ENCODE data around the gene FSHR.

DNA sequence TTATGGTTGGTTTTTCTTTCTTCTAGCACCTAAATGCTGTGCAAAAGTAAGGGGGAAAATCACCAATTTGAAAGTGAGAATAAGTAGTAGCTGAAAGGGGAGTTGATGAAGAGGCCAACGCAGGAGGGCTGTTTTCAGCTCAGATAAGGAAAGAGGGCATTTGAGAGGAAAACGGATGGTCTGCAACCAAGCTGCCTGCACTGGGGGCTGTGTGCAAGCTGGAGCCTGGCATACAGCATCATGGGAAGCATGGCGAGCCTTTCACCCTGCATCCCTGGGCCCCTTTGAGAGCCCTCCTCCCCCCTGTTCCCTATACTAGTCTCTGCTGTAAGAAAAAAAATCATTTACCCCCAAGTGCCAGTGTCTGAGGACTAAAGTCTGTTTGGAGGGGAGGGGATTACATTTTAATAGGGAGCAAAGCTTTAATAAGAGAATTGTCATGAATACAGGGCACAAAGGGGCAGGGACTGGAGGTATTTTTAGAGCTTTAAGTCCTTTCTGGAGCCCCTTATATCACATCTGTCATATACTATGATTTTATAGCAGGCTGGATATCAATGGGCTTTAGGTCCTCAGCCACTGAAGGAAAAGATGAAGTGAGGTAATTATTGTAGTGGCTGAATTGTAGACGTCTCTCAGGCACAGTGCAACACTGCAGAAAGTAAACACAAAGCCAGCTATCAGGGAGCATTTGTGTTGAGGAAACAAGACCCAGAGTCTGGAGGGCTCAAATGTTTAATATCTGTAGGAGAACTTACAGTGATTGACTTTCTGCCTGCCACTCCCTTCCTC, 120.7 kb downstream of the FSHR start:
- TF ChIP-seq SP1 (IDR thresholded peaks at IDR 0.05) (no peak), CTCF (IDR thresholded peaks at IDR 0.05; ENCODE audit: low read depth, low read length, missing input control) (no peak), RAD21 (IDR thresholded peaks at IDR 0.05) (no peak), GABPA (IDR thresholded peaks at IDR 0.05 in 1 of 2, conservative IDR thresholded peaks at IDR 0.05 in 1 of 2) (no peak)
- TF ChIP-seq, protein P1, sequence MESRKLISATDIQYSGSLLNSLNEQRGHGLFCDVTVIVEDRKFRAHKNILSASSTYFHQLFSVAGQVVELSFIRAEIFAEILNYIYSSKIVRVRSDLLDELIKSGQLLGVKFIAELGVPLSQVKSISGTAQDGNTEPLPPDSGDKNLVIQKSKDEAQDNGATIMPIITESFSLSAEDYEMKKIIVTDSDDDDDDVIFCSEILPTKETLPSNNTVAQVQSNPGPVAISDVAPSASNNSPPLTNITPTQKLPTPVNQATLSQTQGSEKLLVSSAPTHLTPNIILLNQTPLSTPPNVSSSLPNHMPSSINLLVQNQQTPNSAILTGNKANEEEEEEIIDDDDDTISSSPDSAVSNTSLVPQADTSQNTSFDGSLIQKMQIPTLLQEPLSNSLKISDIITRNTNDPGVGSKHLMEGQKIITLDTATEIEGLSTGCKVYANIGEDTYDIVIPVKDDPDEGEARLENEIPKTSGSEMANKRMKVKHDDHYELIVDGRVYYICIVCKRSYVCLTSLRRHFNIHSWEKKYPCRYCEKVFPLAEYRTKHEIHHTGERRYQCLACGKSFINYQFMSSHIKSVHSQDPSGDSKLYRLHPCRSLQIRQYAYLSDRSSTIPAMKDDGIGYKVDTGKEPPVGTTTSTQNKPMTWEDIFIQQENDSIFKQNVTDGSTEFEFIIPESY (IDR thresholded peaks at IDR 0.05) = no peak
- TF ChIP-seq, protein P2, sequence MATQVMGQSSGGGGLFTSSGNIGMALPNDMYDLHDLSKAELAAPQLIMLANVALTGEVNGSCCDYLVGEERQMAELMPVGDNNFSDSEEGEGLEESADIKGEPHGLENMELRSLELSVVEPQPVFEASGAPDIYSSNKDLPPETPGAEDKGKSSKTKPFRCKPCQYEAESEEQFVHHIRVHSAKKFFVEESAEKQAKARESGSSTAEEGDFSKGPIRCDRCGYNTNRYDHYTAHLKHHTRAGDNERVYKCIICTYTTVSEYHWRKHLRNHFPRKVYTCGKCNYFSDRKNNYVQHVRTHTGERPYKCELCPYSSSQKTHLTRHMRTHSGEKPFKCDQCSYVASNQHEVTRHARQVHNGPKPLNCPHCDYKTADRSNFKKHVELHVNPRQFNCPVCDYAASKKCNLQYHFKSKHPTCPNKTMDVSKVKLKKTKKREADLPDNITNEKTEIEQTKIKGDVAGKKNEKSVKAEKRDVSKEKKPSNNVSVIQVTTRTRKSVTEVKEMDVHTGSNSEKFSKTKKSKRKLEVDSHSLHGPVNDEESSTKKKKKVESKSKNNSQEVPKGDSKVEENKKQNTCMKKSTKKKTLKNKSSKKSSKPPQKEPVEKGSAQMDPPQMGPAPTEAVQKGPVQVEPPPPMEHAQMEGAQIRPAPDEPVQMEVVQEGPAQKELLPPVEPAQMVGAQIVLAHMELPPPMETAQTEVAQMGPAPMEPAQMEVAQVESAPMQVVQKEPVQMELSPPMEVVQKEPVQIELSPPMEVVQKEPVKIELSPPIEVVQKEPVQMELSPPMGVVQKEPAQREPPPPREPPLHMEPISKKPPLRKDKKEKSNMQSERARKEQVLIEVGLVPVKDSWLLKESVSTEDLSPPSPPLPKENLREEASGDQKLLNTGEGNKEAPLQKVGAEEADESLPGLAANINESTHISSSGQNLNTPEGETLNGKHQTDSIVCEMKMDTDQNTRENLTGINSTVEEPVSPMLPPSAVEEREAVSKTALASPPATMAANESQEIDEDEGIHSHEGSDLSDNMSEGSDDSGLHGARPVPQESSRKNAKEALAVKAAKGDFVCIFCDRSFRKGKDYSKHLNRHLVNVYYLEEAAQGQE (IDR thresholded peaks at IDR 0.05) = no peak
- TF ChIP-seq, protein P3, sequence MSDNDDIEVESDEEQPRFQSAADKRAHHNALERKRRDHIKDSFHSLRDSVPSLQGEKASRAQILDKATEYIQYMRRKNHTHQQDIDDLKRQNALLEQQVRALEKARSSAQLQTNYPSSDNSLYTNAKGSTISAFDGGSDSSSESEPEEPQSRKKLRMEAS (IDR thresholded peaks at IDR 0.05) = no peak
